Mucosa of gallbladder (tissue), 1 donor: ENCODE results near the gene SORL1. TPM values are rescaled to one million over a fixed set of nuclear protein-coding genes. Genes with fewer than 3 reads are reported as not detected.
"Not testable (repeated sequence)": the region's sequence is repeated elsewhere in the genome, so short reads cannot be mapped to it uniquely, and the experiment has no call there.

Experiments used
- DNase-seq: peaks from one replicate; pipeline ENCODE4 v3.0.0-alpha.2; 2020; ENCODE audit warnings: low spot score
- total RNA-seq: library from RNA; stranded (reverse); gene quantifications from one replicate; pipeline ENCODE4 v1.2.1, GENCODE V29; 2021
- donor health status: DM: no; HTN: no; CAD: no.

SORL1 gene
- total RNA-seq, 1 donor from 2014 or later: 71.3 TPM

DNA sequence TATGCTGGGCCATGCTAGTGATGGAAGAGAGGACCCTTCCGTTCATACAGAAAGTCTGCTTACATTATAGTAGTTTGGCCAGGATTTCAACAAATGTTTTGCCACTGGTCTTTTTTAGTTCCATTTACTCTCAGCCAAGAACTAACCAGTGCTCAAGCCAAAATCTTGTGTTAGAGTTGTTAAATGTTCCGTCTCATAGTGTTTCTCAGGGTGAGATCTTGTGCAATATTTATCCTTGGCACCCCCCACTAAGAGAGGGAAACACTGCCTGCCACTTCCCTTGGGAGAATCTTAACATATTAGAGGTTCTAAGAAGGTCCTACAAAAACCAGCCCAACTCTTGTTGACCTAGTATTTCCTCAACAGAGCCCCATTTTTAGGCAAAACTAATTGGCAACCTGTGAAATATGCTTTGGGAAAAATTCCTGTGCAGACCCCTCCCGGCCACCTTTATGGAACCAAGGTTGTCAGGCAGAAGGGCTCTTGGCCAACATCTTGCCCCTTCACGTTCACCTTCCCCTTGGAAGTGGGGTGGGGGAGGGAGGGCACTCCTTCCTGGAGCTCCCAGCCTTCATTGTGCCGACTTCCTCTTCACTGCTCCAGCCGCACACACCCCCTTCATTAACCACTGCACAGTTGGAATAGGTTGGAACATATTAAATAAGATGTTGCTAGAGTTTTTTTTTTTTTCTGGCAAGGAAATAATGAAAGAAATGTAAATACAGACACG, 173.8 kb downstream of the SORL1 start:
- DNase-seq: no peak

DNA sequence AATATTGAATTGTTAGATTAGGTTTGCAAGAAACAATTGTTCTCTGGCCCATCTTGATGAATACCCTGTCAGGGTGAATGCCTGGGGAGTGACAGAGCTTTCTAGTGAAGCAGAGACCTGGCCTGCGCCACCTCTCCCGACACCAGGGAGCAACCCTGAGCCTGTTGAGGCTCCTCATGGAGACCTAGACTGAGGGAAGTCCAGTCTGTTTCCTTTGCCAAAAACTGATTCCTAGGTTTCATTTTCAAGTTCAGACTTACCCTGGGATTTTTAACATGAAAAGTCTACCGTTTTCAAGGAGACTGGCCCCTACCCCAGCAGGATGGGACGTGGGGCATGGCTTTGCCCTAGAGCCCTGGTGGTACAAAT, 174.4 kb downstream of the SORL1 start:
- DNase-seq: no peak

DNA sequence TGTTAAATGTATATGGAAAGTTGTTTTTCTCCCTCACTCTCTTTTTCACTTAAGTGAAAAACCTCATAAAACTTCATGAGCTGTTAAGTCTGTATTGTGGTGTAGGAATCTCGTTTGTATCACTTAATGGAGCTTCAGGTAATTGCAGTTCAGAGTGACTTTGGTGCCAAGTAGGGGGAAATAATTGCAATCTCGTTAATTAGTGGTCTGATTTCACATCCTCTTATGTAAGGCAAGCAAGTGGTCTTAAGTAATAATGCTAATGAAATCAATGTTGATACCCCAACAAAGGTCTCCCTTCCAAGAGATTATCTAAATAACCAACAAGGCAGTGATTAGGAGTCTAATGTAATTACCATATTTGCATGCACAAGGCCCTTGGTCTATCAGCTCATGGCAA, 174.9 kb downstream of the SORL1 start:
- no peak for DNase-seq

GRCh38 chr11:121630041-121630440, 177.9 kb downstream of the SORL1 start:
- DNase-seq: no peak

GRCh38 chr11:121631456-121631855, 179.3 kb downstream of the SORL1 start:
- no peak for DNase-seq

DNA sequence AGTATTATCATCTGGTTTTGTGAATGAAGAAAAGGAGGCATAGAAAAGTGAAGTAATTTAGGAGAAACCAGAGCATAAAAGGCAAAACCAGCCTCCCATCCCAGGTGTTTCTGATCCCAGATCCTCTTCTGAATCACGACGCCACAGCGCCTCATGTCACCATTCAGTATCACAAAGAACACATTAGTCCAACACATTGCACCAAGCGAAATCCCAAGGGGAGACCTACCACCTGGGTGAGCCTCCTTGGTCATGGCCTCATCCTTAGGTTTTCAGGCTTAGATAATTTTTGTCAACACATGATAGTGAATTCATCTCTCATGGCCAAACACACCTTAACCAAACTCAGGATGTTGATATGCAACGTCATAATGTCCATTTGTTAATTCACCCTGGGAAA, 182.2 kb downstream of the SORL1 start:
- no peak for DNase-seq

- DNase-seq: no peak
Measured at GRCh38 chr11:121634889-121635288, 182.8 kb downstream of the SORL1 start.

DNA sequence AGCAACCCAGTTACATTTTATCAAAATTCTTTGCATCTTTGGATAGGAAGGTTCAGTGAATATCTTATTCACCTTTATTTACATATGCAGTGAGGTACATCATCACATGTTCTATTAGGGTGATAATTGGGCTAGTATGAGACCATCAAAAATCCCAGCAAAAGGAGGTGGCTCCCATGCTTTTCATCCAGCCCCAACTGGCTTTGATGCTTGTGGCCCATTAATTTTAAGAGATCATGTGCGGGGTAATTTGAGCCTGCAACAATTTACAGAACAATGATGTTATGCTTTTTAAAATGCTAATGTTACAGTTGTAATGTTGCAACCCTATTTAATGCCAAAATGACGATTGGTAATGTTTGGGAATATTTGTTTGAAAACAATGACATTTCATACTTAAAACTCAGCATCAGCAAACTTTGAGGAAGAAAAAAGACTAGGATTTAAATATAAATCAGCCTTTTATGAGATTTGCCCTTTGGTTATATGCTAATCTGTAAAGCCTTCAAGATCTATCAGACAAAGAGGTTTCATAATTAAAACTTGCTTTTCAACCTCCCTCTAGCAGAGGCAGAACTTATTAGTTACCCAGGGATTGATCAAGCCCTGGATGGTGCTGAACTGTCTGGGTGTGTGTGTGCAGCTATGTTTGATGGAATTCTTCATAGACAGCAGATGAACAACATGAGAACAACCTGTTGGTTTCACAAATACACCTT, 184.1 kb downstream of the SORL1 start:
- no peak for DNase-seq

DNA sequence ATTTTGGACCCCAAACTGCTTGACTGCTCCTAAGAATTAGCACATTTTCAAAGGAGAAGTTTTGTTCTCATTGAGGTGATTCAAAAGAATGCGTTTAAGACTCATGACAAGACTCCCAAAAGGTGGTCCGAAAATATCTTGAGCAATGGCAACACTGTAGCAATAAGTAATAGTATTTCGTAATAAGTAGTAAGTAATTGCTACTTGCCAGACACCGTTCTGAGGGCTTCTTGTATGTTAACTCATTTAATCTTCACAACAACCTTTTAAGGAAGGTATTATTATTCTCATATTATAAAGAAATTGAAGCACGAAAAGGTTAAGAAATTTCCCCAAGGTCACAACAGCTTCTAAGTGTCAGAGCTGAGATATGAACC, 184.7 kb downstream of the SORL1 start:
- DNase-seq: no peak

DNA sequence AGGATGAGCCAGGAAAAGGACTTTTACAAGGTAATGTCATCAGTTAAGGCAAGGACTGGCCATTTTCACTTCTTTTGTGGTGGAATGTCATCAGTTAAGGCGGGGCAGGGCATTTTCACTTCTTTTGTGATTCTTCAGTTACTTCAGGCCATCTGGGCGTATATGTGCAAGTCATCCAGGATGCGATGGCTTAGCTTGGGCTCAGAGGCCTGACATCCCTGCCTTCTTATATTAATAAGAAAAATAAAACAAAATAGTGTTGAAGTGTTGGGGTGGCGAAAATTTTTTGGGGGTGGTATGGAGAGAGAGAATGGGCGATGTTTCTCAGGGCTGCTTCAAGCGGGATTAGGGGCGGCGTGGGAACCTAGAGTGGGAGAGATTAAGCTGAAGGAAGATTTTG, 185.5 kb downstream of the SORL1 start:
- DNase-seq: not testable (repeated sequence)

DNA sequence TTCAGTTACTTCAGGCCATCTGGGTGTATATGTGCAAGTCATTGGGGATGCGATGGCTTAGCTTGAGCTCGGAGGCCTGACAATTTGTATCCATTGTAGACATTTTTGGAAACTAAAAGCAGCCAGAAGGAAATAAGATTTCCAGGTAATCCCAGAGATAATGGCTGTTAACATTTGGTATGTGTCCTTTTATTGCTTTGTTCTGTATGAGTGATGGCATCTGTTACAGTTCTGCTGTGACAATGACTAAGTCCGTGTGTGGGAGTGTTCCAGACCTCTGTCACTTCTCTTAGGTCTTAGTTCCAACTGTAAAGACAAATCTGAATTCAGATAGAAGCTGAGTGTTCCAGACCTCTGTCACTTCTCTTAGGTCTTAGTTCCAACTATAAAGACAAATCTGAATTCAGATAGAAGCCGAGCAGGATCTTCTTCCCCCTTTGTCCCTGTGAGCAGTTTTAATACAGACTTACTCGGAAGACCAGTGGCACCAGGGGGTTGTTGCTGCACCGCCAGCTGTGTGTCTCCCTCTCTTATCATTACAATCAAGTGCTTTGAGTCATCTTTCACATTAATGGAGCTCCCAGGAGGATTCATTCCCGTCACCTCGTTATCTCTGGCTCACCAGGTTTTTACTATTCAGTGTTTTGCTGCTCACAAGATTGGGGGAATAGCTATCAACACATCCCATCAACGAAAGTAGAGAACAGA, 191.5 kb downstream of the SORL1 start:
- no peak for DNase-seq

GRCh38 chr11:121644187-121644512, 192.0 kb downstream of the SORL1 start:
- no peak for DNase-seq

DNA sequence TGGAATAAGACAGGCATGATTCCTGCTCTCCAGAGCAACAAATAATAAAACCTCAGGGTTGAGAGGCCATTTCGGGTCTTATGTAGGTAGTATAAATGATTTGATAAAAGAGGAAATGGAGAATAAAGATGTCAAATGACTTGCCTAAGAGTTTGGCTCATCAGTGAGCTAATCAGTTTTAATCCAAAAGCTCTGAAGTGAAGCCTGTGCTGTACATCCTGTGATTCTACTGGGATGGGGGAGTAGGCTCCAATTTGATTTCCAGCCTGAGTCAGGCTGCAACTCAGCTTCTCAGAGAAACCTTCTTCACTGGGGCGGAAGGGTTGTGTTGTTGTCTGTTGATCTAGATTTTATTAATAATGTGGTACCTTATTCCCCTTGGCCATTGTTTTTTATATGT, 192.9 kb downstream of the SORL1 start:
- no peak for DNase-seq

DNA sequence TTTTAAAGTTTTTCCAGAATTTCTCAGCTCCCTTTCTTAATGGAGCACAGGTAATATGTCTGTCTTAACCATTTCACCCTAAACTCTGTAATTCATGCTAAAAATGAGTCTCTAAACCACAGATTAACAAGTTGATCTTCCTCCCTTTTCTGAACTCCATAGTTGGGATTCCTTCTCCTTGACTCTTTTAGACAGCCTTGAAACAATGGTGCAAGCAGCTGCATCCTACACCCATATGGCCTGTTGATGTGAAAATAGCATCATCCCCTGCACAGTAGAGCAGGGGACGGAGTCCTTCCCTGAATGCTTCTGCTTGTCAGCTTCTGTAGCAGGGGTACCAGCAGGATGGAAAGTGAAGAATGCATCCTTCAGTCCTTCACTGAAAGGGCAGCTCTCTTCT, 193.5 kb downstream of the SORL1 start:
- no peak for DNase-seq

DNA sequence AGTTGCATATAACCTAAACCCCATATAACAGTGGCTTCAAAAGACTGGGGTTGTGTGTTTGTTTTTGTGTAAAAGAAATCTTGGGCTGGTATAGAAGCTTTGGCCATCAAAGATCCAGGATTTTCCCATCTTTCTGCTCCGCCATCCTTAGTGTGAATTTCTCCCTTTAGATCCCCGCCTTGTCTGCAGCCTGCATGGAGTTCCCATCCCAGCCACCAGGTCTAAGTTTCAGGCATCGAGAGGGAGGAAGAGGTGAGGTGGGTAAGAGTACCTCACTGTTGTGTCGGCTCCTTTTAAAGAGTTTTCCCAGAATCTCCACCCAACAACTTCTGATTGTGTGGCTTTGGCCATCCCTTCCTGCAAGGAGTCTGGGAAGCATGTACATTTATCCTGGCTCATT, 196.2 kb downstream of the SORL1 start:
- DNase-seq: no peak

- DNase-seq: no peak
Measured at GRCh38 chr11:121649798-121650197, 197.7 kb downstream of the SORL1 start.

DNA sequence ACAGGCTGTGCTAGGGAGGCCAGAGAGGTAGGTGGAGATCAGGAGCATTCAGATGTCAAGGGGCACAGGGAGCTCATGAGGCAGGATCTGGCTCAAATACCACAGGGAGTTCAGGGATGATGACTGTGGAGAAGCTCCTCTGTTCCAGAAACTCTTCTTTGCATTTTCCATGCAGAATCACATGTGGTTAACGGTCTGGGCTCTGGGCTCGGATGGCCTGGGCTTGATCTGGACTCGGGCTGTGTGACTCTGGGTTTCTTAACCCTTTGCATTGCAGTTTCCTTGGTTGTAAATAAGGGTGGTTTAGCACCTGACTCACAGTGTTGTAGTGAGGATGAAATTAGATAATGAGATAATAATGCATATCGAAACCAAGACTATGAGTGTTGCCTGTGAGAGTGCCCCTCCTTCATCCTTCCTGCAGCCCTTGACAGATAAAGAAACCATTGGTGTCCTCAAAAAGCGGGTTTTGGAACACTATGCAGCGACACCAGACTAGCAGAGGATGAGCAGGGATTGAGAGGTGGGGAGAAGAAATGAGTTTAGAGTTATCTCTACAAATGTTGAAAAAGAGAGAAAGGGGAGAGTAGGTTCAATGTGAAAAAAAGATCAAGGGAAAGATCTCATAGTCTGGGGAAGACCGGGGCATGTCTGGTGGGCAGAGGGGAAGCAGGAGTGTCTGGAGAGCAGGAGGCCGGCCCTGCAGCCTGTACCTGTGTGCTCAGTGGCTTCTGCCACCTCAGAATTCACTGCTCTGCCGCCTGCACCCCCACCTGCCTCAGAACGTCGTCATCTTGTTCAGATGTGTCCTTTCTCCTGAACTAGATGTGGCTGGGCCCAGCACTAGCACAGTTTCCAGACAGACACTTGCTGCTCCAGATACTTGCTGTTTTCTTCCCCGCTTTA, 198.5 kb downstream of the SORL1 start:
- no peak for DNase-seq

GRCh38 chr11:121651257-121651605, 199.1 kb downstream of the SORL1 start:
- no peak for DNase-seq

GRCh38 chr11:121652971-121653370, 200.9 kb downstream of the SORL1 start:
- DNase-seq: no peak

DNA sequence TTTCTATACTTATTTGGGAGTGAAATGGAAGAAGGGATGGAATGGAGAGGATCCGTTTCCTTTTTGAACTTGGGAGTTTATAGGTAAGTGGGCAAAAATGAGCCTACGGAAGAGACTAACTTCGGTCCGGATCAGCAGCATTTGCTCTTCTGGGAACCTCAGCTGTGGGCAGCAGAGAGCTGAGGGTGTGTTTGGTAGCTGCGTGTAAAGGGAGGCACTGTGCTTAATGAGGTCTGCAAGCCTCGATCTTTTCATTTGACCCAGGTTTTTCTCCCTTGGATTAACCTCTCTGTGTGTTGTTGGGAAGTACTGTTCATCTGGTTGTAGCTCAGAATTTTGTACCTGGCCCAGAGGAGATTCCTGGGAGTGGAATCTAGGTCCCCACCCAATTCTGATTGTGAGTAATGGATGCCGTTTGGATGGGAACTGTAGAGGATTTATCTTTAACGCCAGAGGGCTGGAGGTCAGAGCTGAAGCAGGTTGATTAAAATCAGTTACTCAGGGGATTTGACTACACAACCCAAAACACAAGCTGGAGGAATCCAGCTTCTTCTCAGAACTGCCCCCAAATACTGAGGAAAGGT, 202.2 kb downstream of the SORL1 start:
- no peak for DNase-seq

DNA sequence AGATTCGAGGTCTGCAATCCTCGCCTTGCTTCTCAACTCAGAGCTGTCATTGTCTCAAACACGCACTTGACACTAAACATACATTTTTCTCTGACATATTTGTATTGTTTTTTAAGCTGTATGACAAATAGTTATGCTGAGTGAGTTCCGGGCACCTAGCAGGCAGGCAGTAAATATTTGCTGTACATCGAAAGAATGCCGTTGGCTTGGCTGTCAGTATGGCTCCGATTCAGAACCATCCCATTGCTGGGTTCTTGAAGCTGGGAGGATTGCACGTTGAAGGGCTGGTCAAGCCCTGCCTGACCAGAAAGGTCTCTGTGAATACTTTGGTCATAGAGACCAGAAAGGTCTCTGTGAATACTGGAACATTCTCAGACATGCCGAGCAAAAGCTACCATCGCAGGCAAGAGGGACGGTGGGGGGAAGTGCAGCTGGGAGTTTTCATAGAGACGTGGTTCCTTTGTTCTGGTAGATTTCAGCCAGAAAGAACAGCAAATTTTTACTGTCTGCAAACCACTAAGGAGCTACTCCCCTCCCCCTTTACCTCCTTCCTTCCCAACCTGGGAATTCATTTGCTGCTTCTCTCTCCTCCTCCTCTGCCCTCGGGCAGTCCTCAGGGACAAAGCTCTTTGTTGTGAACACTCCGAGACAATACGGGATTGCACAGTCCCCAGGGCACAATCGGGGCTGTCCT, 202.9 kb downstream of the SORL1 start:
- no peak for DNase-seq
